ENCODE data around the gene NBEAL2.
"Not testable (repeated sequence)": the region's sequence is repeated elsewhere in the genome, so short reads cannot be mapped to it uniquely, and the experiment has no call there.

Gene NBEAL2

DNA sequence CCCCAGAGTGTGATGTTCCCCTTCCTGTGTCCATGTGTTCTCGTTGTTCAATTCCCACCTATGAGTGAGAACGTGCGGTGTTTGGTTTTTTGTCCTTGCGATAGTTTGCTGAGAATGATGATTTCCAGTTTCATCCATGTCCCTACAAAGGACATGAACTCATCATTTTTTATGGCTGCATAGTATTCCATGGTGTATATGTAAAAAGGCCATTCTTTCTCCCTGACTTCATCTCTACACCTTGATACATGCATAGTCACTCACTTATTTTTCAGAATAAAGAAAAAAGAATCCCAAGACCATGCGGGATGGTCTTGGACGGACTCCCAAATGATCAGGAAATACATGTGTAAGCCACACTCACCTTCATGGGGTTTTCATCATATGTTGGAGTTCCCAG lies 57.8 kb downstream of the NBEAL2 start:
- DNase-seq (ENCODE audit: low read depth in 2 of 2): not testable (repeated sequence)

DNA sequence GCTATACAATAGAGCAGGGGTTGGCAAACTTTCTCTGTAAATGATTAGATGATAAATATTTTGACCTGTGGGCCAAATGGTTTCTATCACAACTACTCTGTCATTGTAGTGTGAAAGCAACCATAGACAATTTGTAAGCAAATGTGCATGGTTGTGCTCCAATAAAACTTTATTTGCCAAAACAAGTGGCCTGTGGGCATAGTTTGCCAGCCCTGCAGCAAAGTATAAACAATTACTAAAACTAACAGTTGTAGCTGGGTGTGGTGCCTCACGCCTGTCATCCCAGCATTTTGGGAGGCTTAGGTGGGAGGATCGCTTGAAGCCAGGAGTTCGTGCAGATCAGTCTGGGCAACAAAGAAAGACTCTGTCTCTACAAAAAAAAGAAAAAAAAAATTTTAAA lies 61.6 kb downstream of the NBEAL2 start:
- no peak for DNase-seq (ENCODE audit: low read depth in 2 of 2)

DNA sequence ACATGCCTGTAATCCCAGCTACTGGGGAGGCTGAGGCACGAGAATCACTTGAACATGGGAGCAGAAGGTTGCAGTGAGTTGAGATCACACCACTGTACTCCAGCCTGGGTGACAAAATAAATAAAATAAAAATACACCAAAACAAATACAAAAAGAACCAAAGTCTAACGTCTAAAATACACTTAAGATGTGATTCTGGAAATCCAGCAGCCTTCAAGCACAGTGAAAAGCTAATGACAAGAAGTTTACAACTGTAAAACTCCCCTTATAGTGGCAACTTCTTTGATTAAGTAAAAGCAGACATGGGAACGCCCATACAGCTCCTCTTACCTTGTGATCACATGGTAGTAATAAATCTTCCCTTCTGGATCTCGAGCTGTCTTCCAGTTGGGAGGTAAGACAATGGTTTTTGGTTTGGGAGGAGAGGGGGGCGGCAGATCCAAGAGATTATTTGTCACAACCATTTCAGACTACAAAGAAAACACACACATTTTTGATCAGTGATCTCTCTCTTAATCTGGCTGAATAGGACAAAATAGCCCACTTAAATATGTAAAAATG lies 62.8 kb downstream of the NBEAL2 start:
- DNase-seq (ENCODE audit: low read depth in 2 of 2): no peak

DNA sequence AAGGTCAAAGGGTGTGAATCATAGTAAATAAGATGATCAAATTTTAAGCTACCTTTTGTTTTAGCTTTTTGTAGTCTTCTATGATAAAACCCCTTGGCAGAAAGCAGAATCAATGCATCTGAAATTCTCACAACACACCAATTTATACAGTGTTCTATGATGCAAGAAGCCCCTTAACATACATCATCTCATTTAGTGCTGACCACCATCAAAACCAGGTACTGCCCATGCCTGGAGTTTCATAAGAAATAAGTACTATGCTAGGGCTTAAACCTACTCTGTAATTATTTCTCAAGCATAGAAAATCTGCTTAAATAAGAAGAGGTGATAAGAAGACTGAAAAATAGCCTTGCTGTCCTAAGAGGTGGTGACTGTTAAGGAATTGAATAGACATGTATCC lies 67.6 kb downstream of the NBEAL2 start:
- no peak for DNase-seq (ENCODE audit: low read depth in 2 of 2)

DNA sequence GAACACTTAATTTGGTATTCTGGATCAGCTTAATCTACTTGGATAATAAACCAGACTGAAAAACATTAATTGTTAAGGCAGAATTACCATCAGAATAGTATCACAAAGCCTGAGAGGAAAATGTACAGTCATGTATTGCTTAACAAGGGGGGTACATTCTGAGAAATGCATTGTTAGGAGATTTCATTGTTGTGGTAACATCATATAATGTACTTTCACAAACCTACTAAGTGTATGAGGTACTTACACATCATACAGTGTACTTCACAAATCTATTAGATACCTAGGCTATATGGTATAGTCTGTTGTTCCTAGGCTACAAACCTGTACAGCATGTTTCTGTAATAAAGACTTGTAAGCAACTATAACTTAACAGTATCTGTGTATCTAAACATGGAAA lies 68.2 kb downstream of the NBEAL2 start:
- no peak for DNase-seq (ENCODE audit: low read depth in 2 of 2)

DNA sequence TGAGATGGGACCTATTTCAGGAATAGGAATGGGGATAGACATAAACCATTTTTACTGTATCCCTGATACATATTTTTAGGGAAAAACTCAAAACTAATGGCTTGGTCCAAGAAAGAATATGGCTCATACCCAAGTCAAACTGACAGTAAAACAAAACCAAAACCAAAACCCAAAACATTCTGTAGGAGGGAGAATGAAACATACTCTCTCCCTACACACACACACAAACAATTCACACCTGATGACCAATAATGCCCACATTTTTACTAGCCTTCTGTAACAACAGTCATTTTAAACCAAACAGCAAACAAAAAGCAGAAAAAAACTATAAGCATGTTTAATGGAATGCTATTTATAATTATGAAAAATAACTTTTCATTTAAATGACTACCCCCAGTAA lies 74.9 kb downstream of the NBEAL2 start:
- no peak for DNase-seq (ENCODE audit: low read depth in 2 of 2)

DNA sequence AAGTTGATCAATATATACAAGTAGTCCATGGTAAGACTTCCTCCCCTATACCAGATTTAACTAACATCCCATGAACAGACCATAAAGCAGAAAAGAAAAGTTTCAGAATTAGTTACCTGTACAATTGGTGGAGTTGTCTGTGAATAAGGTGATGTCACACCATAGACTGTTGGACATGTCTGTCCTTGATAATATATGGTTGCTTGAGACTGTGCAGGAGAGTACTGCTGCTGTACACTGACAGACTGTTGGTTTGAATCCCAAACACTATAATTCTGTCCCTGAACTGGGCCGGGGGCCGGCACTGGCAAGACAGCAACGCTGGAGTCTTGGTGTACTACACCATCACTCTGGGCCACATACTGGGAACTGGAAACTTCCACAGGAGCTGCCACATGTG lies 77.2 kb downstream of the NBEAL2 start:
- DNase-seq (ENCODE audit: low read depth in 2 of 2): no peak

DNA sequence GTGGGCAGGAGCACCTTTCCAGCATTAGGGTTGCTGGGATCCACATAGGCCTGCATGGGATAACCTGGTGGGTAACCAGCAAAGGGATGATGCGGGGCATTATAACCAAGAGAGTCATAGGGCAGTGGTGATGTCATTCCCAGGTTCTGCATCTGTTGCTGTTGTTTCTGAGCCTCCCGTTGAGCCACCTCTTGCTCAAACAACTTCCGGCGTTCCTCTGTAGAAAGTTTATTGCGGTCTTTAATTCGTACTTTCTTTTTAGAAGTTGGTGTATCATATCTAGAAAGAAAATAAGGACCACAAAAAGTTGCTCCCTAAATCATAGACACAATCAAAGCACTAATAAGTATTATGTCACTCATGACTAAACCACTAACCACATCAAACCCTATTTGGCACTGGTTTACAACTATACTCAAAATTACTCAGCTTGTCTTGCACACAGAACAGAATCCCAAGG lies 77.8 kb downstream of the NBEAL2 start:
- peak; percentile 18 to 36 for DNase-seq (ENCODE audit: low read depth in 2 of 2)
